ENCODE data around the gene NPHS2.

DNA sequence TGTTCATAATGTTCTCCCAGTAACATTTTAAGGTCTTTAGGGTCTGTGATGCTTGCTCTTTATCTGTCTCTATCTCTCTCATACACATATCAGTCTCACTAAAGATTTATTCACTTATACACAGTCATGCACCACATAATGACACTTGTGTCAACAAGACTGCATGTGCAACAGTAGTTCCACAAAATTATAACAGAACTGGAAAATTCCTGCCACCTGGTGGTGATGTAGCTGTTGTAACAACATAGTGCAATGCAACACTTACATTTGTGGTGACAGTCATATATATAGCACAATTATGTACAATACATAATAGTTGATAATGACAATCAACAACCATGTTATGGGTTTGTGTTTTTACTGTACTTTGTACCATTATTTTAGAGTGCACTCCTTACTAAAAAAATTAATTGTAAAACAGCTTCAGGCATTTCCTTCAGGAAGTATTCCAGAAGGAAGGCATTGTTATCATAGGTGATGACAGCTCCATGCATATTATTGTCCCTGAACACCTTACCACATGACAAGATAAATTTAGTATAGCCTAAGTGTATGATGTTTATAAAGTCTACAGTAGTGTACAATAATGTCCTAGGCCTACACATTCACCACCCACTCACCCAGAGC lies 24.0 kb upstream of the NPHS2 start:
- no peak for TF ChIP-seq RFX5 (IDR thresholded peaks at IDR 0.05; ENCODE audit: low read depth, low read length)
- no peak for TF ChIP-seq MAZ (IDR thresholded peaks at IDR 0.05; ENCODE audit: borderline replicate concordance, low read depth, low read length)
- no peak for TF ChIP-seq POLR2A (IDR thresholded peaks at IDR 0.05; ENCODE audit: low read depth, low read length)
- TF ChIP-seq, protein P1, sequence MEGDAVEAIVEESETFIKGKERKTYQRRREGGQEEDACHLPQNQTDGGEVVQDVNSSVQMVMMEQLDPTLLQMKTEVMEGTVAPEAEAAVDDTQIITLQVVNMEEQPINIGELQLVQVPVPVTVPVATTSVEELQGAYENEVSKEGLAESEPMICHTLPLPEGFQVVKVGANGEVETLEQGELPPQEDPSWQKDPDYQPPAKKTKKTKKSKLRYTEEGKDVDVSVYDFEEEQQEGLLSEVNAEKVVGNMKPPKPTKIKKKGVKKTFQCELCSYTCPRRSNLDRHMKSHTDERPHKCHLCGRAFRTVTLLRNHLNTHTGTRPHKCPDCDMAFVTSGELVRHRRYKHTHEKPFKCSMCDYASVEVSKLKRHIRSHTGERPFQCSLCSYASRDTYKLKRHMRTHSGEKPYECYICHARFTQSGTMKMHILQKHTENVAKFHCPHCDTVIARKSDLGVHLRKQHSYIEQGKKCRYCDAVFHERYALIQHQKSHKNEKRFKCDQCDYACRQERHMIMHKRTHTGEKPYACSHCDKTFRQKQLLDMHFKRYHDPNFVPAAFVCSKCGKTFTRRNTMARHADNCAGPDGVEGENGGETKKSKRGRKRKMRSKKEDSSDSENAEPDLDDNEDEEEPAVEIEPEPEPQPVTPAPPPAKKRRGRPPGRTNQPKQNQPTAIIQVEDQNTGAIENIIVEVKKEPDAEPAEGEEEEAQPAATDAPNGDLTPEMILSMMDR (conservative IDR thresholded peaks at IDR 0.05; ENCODE audit: low read depth, low read length) = peak; percentile 40
- TF ChIP-seq SMC3 (IDR thresholded peaks at IDR 0.05; ENCODE audit: low read depth, low read length) = peak; percentile 25; the same call in 1 of the 2 replicates
- TF ChIP-seq MXI1 (IDR thresholded peaks at IDR 0.05; ENCODE audit: borderline replicate concordance, low read depth, low read length) = no peak
- TF ChIP-seq RAD21 (IDR thresholded peaks at IDR 0.05; ENCODE audit: low read length) = peak; percentile 21; the same call in 1 of the 2 replicates
- no peak for TF ChIP-seq CEBPB (IDR thresholded peaks at IDR 0.05; ENCODE audit: low read depth, low read length)
- TF ChIP-seq, protein P2, sequence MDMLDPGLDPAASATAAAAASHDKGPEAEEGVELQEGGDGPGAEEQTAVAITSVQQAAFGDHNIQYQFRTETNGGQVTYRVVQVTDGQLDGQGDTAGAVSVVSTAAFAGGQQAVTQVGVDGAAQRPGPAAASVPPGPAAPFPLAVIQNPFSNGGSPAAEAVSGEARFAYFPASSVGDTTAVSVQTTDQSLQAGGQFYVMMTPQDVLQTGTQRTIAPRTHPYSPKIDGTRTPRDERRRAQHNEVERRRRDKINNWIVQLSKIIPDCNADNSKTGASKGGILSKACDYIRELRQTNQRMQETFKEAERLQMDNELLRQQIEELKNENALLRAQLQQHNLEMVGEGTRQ (IDR thresholded peaks at IDR 0.05; ENCODE audit: low read depth, low read length) = no peak
- no peak for TF ChIP-seq NFE2L2 (IDR thresholded peaks at IDR 0.05; ENCODE audit: low read depth, low read length)

All from IMR-90 (cell line).